ENCODE results near the gene P4HTM.

P4HTM gene

DNA sequence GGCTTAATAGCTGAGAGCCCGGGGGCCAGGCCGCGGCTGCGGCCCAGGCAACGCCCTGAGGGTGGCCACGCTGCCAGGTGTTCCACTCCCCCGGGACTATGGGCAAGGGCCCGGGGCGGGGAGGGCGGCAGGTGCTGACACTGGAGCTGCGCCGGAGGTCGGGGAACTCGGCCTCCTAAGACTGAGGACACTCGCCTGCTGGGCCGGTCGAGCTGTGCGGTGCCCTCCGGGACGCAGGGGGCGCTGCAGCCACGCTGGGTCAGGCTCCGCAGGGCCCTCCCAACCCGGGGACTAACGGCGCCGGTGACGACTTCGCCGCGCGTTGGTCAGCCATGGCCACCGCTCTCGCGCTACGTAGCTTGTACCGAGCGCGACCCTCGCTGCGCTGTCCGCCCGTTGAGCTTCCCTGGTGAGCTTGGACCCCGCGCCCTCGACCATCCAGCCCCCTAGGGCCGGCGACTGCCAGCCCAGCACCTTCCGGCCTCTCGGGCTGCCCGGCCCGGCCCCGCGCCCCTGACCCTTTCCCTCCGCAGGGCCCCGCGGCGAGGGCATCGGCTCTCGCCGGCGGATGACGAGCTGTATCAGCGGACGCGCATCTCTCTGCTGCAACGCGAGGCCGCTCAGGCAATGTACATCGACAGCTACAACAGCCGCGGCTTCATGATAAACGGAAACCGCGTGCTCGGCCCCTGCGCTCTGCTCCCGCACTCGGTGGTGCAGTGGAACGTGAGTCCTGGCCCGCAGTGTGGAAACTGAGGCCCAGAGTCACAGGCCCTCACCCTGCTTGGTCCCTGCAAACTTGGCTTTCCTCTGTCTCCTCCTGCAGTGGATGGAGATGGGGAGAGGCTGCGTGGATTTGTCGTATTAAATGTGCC is 32.0 kb downstream of the P4HTM start, which contains the start of gene NDUFAF3:
NDUFAF3 (plus strand) TSS at position 309 of the 875 bp plus-strand sequence; CDS start at position 333, 24 bp downstream.
- in situ Hi-C loops (cut with HindIII; ENCODE audit: low sequenced_read_pairs) = no loop called here

DNA sequence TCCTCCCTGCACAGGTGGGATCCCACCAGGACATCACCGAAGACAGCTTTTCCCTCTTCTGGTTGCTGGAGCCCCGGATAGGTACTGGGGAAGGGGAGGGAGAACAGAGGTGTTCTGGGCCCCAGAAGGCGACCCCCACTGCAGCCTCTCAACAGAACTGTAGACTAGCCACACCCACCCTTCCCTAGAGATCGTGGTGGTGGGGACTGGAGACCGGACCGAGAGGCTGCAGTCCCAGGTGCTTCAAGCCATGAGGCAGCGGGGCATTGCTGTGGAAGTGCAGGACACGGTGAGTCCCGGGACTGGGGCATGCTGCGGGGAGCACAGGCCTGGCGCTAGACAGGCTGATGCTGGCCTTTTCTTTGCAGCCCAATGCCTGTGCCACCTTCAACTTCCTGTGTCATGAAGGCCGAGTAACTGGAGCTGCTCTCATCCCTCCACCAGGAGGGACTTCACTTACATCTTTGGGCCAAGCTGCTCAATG is 32.7 kb downstream of the P4HTM start:
- in situ Hi-C loops (cut with HindIII; ENCODE audit: low sequenced_read_pairs) = no loop called here

DNA sequence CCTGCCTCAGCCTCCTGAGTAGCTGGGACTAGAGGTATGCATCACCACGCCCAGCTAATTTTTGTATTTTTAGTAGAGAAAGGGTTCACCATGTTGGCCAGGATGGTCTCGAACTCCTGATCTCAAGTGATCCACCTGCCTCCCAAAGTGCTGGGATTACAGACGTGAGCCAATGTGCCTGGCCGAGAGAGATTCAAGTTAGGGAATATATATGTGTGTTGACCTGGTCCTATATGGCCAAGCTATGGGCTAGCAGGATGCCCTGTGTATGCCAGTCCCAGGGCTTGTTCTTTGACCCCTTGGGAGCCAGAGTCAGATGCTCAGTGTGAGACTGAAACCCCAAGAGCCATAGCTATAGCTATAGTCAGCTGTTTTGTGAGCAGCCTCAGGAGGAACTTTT is 33.7 kb downstream of the P4HTM start:
- in situ Hi-C loops (cut with HindIII; ENCODE audit: low sequenced_read_pairs) = no loop called here

DNA sequence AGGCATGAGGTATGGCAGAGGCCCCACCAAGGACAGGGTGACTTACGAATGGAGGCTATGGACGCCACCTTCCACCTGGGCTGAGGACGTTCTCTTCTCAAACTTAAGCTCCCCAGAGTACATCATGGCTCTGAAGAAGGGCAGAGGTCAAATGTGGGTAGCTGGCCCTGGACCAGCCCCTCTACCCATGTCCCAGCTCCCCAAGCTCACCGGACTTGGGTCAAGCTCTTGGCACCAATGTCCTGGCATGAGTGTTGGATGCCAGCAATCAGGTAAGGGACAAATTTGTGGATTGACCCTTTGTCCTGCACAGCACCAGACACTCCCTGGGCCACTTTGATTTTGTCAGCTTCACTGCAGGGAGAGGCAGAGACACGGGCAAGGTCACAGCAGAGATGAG is 34.4 kb downstream of the P4HTM start:
- in situ Hi-C loops (cut with HindIII; ENCODE audit: low sequenced_read_pairs) = no loop called here

DNA sequence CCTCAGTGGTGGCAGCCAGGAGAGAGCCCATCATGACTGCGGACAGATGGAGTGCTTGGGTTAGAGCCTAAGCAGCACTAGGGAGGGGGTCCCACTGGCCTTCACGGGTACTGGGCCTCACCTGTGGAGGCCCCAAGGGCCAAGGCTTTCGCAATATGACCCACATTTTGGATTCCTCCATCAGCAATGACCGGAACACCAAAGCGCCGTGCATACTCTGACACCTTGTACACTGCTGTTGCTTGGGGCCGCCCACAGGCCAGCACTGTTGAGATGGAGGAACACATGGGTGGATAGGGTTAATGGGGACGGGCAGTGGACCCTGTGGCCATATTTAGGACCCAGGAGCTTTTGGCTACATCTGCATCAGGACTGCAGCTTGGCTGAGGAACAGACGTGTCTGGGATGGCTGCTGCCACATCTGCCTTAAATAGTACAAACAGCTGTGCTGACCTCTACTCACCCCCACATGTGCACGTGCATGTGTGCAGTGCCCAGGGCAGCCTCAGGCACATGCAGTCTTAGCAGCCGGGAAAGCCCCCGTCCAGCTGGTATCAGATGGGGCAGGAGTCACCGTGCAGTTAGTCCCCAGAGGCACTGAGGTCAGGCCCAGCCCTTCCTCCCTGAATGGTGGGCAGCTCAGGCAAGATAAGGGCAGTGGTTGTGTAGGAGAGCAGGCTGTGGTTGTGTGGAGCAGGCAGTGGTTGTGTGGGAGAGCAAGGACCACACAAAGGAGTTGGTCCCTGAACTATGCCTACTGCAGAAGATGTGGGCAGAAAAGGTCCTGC is 35.2 kb downstream of the P4HTM start:
- in situ Hi-C loops (cut with HindIII; ENCODE audit: low sequenced_read_pairs) = no loop called here

DNA sequence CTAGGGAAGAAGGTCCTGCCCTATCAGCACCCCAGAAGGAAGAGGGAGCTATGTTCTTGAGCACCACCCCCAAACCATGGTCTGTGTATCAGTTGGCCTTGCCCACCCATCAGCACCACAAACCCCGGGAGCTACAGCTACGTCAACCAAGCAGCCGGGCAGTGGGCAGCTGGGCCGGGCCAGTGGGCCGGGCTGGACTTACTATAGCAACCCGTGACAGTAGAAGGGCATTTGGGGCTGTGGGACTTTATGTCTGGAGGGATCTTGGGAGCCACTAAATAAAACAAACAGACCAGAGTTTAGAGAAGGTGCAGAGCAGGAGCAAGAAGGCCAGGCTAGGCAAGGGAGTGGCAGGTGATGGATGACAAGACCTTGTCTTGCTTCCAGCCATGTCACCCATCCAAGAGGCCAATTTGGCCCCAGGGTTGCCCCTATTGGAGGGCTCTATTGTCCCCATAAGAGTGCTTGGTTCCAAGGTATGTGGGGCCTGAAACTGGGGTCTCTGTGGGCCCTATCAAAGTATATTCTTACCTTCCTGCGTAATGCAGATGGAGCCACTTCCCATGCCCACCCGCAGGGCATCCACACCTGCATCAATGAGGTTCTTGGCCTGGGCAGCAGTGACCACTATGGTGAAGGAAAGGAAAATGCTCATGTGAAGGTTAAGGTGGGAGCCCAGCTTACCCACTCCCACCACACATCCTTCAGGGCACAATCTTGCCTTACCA is 35.9 kb downstream of the P4HTM start:
- in situ Hi-C loops (cut with HindIII; ENCODE audit: low sequenced_read_pairs) = no loop called here

DNA sequence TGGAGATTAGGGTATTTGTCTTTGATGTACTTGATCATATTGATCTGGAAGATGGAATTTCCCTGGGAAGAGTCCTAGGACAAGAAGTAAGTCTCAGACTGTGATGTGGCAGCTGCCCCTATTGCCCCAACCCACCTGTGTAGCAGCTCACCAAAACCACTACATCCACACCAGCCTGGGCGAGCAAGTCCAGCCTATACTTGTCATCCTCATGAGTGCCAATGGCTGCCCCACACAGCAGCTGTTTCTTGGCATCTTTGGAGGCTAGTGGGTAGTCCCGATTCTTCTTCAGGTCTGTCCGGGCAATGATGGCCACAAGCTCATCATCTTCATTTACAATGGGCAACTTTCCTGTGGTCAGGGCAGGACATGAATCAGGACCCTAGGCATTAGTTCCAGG is 36.5 kb downstream of the P4HTM start:
- in situ Hi-C loops (cut with HindIII; ENCODE audit: low sequenced_read_pairs) = no loop called here

DNA sequence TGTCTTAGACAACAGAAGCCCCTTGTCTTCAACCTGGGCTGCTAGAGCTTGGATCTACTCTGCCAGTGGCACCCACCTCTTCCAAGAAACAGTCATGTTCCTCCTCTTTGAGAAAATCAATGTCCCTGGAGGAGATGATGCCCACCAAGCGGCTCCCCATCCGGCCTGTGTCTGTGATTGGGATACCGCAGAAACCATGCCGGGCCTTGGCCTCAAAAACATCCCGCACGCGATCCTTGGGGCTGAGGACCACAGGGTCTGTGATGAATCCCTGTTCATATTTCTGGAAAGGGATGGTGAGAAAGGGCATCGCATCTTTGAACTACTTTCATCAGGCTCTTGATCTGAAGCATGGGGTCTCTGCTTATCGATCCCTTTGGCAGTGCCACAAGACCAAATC is 37.6 kb downstream of the P4HTM start:
- in situ Hi-C loops (cut with HindIII; ENCODE audit: low sequenced_read_pairs) = no loop called here

DNA sequence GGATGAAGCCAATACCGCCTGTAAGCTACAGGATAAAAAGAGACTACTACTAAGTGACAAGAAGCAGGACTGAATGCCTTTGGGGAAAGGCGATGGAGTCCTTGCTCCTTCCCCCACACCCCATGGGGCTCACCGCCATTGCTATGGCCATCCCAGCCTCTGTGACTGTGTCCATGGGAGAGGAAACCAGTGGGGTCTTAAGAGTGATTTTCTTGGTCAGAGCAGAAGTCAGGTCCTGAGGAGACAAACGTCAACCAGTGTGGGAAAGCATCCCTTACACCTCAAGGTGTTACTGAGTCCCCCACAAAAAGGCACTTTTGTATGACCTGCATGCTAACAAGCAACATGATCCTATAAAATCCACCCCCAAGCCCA is 38.2 kb downstream of the P4HTM start:
- in situ Hi-C loops (cut with HindIII; ENCODE audit: low sequenced_read_pairs) = no loop called here

DNA sequence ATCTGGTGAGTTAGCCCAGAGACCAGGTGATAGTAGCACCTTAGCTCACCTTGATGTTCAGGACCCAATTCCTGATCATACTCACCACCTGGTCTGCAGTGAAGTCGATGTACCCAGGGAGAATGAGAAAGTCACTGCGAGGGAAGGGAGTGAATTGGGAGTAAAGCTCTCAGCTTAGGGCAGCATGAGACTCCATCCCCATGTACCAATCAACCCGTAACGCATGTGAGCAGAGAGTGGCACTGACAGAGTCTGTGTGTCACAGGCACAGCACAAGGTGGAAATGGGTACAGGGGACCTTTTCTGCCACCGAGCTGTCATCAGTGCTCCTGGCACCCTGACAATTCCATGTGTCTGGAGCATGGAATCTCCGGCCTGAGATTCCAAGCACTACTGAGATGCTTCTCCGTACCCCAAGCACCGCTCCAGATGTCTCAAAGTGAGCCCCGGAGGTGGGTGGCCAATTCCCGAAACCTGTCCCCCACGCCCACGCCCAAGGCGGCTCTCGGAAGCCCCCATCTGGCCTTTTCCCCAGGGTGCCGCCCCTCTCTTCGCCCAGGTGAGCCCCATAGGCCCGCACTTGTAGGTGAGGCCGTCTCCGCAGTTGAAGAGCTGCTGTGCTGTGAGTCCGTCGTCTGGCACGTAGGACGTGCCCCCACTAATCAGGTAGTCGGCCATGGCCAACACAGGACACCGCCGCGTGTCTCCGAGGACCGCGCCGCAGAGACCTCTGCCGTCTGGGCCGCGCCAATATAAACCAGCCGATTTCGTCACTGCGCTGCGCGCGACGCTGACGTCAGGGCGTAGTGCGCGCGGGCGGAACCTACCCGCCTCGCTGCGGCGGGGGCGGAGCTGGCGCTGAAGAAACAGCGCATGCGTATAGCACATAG is 38.9 kb downstream of the P4HTM start, which contains the start of gene IMPDH2:
IMPDH2 (minus strand) TSS at position 726 of the 890 bp plus-strand sequence; CDS start at position 678, 48 bp downstream.
- in situ Hi-C loops (cut with HindIII; ENCODE audit: low sequenced_read_pairs) = no loop called here

DNA sequence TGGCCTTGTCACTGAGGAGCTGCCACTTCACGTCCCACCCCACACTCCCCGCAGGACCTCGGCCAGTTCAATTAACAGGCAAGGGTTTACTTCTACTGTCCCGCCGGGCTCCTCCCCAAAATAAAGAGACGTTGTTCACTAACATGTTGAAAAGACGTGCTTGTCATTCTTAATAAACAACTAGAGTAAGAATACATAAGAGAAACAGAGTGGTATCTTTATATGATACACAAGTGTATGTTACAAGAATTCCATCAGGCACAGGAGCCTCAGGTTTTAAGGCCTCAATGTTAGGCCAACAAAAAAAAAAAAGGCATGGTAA is 39.5 kb downstream of the P4HTM start:
- in situ Hi-C loops (cut with HindIII; ENCODE audit: low sequenced_read_pairs) = no loop called here

DNA sequence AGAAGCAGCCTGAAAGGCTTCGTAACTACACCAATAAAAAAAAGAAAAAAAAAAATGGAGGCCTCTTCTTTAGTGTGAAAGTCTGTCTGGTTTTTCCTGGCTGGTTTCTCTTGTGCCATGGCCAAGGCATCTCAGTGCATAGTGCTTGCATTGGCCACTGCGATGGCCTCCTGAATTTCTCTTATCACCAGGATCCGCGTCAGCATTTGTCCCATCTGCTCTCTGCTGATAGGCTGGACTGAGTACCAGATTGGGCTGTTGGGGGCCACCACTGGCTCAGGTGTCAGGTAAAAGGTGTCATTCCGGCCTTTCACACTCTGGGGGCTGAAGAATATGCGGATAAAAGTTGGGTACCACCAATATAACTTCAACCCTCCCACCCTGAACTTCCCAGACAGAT is 40.3 kb downstream of the P4HTM start:
- in situ Hi-C loops (cut with HindIII; ENCODE audit: low sequenced_read_pairs) = no loop called here

DNA sequence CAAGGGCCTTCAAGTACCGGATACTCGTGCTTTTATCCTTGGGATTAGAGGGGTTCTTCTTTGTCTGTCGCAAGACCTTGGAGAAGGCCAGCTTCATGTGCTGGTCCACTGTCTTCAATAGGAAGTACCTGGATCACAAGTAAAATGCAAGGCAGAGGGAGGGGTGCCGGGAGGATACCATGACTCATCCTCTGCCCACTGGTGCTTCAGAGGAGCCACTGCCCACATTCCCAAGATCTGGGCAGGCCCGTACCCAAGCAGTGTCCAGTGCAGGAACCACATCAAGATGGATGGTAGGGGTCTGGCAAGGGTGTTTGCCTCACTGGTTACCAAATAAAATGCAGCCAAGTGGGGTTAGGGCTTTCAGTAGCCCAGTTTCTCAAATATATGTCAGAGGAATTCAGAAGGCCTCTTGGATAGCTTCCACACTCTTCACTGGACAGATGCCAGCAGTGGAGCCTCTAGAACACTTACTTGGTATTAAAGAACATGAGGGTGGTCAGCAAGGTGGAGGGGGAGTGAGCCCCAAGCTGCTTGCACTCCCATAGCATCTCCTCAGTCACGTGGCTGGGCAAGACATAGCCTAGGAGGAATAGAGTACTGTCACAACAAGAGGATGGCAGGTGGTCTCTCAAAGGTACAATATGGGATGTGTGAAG is 42.7 kb downstream of the P4HTM start:
- in situ Hi-C loops (cut with HindIII; ENCODE audit: low sequenced_read_pairs) = no loop called here

DNA sequence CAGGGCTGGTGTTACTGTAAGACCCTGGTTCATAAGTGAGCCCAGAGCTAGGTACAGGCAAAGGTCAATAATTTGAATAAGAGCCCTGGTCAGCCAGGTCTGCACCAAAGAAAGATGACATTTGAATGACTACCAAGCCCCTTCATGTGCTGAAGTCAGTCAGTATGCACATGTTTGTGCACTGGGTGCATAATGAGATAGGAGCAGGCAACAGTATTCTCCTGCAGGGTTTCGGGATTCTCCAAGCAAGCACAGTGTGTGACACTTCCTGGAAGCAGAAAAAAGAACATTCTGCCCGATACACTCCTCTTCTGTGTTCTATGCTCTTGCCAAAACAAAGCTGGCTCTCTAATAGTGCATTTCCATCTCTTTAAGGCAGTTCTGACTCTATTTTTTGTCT is 44.6 kb downstream of the P4HTM start:
- in situ Hi-C loops (cut with HindIII; ENCODE audit: low sequenced_read_pairs) = no loop called here

DNA sequence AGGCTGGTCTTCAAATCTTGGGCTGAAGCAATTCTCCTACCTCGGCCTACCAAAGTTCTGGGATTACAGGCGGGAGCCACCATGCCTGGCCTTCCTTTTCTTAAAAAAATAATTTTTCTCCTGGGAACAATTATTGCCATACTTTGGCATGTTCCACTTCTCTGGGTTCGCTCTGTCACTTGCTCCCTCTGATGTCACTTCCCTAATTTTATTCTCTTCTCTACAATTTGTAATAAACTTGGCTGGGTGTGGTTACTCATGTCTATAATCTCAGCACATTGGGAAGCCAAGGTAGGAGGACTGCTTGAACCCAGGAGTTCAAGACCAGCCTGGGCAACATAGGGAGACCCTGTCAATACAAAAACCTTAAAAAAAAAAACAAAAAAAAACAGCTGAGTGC is 45.2 kb downstream of the P4HTM start:
- in situ Hi-C loops (cut with HindIII; ENCODE audit: low sequenced_read_pairs) = no loop called here

DNA sequence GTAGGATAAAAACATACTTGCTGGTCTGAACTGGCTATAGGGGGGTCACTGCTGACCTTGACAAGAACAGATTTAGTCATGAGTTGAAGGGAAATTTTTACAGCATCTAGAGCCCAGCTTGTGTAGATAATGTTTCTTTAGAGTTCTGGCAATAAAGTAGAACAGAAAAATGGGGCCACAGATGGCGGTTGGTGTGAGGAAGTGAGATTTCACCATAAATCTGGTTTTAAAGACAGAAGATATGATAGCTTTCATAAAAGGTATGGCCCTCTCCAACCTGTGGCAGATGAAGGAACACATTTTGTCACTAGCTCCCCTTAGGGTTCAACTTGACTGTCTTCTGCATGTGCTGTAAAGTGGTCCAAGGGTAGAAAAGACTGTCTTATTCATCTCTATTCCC is 63.5 kb downstream of the P4HTM start:
- in situ Hi-C loops (cut with HindIII; ENCODE audit: low sequenced_read_pairs) = no loop called here

DNA sequence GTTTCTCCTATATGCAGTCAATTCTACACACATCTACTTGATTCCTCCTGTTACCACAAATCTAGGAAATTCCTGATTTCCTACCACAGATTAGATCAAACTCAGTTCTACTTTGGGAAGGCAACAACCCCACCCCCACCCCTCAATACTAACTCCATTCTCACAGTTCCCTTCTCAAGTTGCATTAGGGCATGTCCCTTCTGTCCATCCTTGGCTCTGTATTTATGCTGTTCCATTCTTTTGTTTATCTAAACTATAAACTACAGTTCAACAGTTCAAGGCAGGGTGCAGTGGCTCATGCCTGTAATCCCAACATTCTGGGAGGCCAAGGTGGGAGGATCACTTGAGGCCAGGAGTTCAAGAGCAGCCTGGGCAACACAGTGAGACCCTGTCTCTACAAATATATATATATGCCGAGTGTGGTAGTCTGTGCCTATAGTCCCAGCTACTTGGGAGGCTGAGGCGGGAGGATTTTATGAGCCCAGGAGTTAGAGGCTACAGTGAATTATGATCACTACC is 64.4 kb downstream of the P4HTM start:
- in situ Hi-C loops (cut with HindIII; ENCODE audit: low sequenced_read_pairs) = no loop called here
